ENCODE measurements around the gene CLDN6. TPM values are rescaled to one million over a fixed set of nuclear protein-coding genes. Genes with fewer than 3 reads are reported as not detected.

The CLDN6 gene
- total and polyA plus RNA-seq, 2 of the 13 experiments (the other 11 are each of a cell fraction or from before 2014, with no cell fraction given): 5.9 to 7.6 TPM

DNA sequence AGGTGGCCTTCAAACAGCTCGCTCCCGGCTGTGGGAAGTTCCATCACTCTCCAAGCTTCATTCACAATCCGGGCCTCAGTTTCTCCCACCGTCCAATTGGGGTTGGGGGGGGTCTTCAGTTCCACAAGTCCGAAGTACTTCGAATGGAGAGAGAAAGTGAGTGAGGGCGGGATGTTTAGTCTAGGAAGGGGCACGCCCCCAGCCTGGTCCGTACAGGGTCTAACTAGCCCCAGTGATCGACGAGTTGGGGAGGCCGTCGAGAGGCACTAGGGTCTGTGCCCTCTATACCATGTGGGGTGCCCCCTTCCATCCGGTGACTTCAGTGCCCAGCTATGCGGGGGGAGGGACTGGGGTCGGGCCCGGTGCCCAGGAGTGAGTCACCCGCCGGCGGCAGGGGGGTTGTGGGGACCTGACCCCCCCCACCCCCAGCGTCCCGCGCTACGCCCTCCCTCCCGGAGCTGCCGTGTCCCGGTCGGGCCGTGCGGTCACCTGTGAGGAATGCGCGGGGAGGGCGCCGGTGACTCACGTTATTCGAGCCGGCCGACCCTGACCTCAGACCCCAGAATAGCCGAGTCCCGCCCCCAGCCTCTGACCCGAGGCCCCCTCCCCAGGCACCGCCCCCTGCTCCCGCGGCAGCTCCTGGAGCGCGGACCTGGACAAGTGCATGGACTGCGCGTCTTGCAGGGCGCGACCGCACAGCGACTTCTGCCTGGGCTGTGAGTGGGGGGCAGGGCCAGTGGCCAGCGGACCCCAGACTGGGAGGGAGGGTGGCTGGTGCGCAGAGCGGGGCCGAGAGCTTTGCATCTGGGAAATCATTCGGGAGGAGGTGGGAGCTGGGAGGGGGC, 2.8 kb upstream of the CLDN6 start (continued):
- TF ChIP-seq BRCA1 (CRISPR knock-in tag; IDR thresholded peaks at IDR 0.05) (0 out of 2 replicates have a peak, but pooled peaks have one; percentile 64), PBX3 (CRISPR knock-in tag; IDR thresholded peaks at IDR 0.05; ENCODE audit: borderline replicate concordance) (no peak), ZSCAN21 (CRISPR knock-in tag; IDR thresholded peaks at IDR 0.05; ENCODE audit: borderline replicate concordance) (peak; percentile 65; the same call in 1 of the 2 replicates), YEATS2 (CRISPR knock-in tag; IDR thresholded peaks at IDR 0.05; ENCODE audit: borderline replicate concordance) (peak; percentile 51; the same call in 1 of the 2 replicates), ARNT2 (CRISPR knock-in tag; IDR thresholded peaks at IDR 0.05; ENCODE audit: low read depth) (peak; percentile 57; the same call in 1 of the 2 replicates), NR2F6 (IDR thresholded peaks at IDR 0.05) (peak; percentile 85), NR2F6 (CRISPR knock-in tag; IDR thresholded peaks at IDR 0.05) (peak; percentile 95), HNRNPLL (IDR thresholded peaks at IDR 0.05; ENCODE audit: low read depth, low read length, poor library complexity, severe bottlenecking) (no peak), ZNF850 (CRISPR knock-in tag; conservative IDR thresholded peaks at IDR 0.05) (0 out of 2 replicates have a peak, but pooled peaks have one; percentile 57), PRDM10 (CRISPR knock-in tag; IDR thresholded peaks at IDR 0.05; ENCODE audit: low read depth) (0 out of 2 replicates have a peak, but pooled peaks have one; percentile 26)
- TF ChIP-seq, protein P1, sequence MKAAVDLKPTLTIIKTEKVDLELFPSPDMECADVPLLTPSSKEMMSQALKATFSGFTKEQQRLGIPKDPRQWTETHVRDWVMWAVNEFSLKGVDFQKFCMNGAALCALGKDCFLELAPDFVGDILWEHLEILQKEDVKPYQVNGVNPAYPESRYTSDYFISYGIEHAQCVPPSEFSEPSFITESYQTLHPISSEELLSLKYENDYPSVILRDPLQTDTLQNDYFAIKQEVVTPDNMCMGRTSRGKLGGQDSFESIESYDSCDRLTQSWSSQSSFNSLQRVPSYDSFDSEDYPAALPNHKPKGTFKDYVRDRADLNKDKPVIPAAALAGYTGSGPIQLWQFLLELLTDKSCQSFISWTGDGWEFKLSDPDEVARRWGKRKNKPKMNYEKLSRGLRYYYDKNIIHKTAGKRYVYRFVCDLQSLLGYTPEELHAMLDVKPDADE (CRISPR knock-in tag; IDR thresholded peaks at IDR 0.05): peak; percentile 57; the same call in 1 of the 2 replicates
- TF ChIP-seq, protein P2, sequence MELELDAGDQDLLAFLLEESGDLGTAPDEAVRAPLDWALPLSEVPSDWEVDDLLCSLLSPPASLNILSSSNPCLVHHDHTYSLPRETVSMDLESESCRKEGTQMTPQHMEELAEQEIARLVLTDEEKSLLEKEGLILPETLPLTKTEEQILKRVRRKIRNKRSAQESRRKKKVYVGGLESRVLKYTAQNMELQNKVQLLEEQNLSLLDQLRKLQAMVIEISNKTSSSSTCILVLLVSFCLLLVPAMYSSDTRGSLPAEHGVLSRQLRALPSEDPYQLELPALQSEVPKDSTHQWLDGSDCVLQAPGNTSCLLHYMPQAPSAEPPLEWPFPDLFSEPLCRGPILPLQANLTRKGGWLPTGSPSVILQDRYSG (CRISPR knock-in tag; IDR thresholded peaks at IDR 0.05): no peak
- TF ChIP-seq, protein P3, sequence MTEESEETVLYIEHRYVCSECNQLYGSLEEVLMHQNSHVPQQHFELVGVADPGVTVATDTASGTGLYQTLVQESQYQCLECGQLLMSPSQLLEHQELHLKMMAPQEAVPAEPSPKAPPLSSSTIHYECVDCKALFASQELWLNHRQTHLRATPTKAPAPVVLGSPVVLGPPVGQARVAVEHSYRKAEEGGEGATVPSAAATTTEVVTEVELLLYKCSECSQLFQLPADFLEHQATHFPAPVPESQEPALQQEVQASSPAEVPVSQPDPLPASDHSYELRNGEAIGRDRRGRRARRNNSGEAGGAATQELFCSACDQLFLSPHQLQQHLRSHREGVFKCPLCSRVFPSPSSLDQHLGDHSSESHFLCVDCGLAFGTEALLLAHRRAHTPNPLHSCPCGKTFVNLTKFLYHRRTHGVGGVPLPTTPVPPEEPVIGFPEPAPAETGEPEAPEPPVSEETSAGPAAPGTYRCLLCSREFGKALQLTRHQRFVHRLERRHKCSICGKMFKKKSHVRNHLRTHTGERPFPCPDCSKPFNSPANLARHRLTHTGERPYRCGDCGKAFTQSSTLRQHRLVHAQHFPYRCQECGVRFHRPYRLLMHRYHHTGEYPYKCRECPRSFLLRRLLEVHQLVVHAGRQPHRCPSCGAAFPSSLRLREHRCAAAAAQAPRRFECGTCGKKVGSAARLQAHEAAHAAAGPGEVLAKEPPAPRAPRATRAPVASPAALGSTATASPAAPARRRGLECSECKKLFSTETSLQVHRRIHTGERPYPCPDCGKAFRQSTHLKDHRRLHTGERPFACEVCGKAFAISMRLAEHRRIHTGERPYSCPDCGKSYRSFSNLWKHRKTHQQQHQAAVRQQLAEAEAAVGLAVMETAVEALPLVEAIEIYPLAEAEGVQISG (CRISPR knock-in tag; IDR thresholded peaks at IDR 0.05): peak; percentile 75
